Fibroblast of villous mesenchyme (primary cell): Measurements from ENCODE around the gene SERPINB10. TPM values are rescaled to one million over a fixed set of nuclear protein-coding genes. Genes with fewer than 3 reads are reported as not detected.

Experiments used
- DNase-seq: peaks from one replicate; pipeline ENCODE4 v3.0.0-alpha.2; 2010; ENCODE audit warnings: low read depth
- H3K4me3 ChIP-seq: 2 replicates; pipeline ENCODE4 v1.5.1; 2011; ENCODE audit warnings: low read depth, mild to moderate bottlenecking, low read length
- total RNA-seq: library from RNA; depleted of rRNA; stranded (reverse); fragments of >200 nt; gene quantifications from 2 replicates; pipeline ENCODE4 v1.2.3, GENCODE V29; 2012
- TF ChIP-seq, protein P1 (sequence below): IDR thresholded peaks from 2 replicates; pipeline ENCODE4 v1.5.1; 2012; ENCODE audit warnings: low read depth, mild to moderate bottlenecking, low read length; ENCODE audit not compliant: insufficient read depth

Gene SERPINB10, protein sequence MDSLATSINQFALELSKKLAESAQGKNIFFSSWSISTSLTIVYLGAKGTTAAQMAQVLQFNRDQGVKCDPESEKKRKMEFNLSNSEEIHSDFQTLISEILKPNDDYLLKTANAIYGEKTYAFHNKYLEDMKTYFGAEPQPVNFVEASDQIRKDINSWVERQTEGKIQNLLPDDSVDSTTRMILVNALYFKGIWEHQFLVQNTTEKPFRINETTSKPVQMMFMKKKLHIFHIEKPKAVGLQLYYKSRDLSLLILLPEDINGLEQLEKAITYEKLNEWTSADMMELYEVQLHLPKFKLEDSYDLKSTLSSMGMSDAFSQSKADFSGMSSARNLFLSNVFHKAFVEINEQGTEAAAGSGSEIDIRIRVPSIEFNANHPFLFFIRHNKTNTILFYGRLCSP
- total RNA-seq: not detected in 2 replicates

DNA sequence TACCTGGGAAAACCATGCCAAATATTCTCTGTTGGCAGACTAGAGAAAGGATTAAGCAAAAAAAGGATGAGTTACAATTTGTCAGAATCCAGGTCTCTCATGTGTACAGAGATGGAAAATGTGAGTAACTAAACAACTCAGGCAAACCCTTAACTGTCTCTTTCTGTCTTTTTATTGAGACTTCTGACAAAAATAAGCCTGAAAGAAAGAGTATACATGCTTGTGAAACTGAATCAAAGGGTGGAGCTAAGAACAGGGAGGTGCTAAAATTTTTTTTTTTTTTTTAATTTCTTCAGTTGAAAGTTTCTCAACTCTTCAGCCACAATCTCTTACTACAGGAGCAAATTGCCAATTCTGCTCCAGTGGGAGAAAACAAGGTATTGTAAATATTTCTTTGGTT, at the start of gene SERPINB10:
Gene SERPINB10, plus strand, starts transcription at position 295 of the 400 bp plus-strand sequence. CDS start 7,553 bp downstream, outside the sequence.
- DNase-seq: no peak
- TF ChIP-seq, protein P1, sequence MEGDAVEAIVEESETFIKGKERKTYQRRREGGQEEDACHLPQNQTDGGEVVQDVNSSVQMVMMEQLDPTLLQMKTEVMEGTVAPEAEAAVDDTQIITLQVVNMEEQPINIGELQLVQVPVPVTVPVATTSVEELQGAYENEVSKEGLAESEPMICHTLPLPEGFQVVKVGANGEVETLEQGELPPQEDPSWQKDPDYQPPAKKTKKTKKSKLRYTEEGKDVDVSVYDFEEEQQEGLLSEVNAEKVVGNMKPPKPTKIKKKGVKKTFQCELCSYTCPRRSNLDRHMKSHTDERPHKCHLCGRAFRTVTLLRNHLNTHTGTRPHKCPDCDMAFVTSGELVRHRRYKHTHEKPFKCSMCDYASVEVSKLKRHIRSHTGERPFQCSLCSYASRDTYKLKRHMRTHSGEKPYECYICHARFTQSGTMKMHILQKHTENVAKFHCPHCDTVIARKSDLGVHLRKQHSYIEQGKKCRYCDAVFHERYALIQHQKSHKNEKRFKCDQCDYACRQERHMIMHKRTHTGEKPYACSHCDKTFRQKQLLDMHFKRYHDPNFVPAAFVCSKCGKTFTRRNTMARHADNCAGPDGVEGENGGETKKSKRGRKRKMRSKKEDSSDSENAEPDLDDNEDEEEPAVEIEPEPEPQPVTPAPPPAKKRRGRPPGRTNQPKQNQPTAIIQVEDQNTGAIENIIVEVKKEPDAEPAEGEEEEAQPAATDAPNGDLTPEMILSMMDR: no peak
- H3K4me3 ChIP-seq: no peak within 1 kb of the TSS

DNA sequence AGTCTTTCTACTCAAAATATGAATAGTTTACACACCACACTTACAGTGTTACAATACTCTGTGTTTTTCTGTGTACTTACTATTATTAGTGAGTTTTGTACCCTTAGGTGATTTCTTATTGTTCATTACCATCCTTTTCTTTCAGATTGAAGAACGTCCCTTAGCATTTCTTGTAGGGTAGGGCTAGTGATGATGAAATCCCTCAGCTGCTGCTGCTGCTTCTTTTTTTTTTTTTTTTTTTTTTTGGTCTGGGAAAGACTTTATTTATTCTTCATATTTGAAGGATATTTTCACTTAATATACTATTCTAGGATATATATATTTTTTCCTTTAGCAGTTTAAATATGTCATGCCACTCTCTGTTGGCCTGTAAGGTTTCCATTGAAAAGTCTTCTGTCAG, 49.3 kb upstream of the SERPINB10 start:
- DNase-seq: no peak
- H3K4me3 ChIP-seq: no peak overlapping the region
- TF ChIP-seq, protein P1: no peak

DNA sequence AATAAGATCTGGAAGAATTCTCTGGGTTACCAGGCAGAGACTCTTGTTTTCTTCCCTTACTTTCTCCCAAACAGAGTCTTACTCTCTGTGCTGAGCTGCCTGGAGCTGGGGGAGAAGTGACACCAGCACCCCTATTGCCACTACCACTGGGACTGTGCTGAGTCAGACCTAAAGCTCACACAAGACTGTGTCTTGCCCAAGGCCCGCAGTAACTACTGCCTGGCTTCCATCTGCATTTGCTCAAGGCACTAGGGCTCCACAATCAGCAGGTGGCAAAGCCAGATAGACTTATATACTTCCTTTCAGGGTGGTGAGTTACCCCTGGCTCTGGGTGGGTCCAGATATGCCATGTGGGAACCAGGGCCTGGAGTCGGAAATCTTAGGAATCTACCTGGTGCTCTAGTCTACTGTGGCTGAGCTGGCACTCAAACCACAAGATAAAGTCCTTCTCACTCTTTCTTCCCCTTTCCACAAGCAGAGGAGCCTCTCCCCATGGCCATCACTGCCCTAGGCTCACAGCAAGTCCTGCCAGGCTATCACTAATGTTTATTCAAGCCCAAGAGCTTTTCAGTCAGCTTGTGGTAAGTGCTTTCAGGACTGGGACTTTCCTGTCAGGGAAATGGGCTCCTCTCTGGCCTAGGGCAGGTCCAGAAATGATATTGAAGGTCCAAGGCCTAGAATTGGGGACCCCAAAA, 47.8 kb upstream of the SERPINB10 start:
- H3K4me3 ChIP-seq: no peak overlapping the region
- TF ChIP-seq, protein P1: no peak
- DNase-seq: no peak

DNA sequence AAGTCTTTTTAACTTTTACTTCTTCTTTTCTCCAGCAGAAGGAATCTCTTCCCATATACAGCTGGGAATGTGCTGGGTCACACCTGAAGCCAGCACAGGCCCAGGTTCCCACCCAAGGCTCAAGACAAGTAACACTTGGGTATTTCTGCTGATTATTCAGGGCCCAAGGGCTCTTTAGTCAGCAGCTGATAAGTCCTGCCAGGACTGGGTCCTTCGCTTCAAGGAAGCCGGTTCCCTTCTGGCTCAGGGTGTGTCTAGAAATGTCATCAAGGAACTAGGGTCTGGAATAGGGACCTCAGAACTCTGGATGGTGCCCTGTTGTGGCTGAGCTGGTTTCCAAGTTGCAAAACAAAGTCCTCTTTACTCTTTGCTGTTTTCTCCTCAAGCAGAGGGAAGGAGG, 47.2 kb upstream of the SERPINB10 start:
- DNase-seq: no peak
- TF ChIP-seq, protein P1: no peak
- no peak overlapping the region for H3K4me3 ChIP-seq

DNA sequence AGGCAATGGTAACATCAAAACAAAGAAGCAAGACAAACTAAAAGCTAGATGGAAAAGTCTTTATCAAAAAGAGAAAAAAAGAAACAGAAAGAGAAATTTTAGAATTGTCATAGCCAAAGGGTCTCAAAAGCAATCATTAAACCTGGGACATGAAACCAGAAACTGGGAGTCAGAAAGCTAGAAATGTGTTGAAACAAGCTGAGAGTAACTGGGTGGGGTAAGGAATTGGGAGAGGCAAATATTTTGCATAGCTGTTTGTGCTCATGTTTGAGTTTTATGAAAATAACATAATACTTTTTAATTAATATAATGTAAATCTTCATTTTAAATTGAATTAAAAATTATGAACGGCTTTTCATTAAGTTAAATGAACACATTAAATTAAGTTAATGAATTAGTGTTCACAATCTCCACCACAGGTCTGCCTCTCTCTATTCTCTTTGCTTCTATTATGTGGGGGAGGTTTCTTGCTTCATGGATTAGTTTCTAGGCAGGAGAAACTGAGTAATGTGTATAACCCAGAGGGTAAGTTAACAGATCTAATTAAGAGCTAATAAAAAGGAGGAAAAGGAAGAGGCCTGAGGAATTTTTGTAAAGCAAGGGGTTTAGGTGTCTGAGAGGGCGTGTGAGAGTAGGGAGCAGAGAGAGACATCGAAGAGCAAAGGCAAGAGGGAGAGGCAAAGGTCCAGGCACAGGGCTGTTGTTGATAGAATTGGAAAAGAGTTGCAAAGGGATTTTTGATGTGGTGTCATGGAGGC, 40.2 kb upstream of the SERPINB10 start:
- TF ChIP-seq, protein P1: no peak

DNA sequence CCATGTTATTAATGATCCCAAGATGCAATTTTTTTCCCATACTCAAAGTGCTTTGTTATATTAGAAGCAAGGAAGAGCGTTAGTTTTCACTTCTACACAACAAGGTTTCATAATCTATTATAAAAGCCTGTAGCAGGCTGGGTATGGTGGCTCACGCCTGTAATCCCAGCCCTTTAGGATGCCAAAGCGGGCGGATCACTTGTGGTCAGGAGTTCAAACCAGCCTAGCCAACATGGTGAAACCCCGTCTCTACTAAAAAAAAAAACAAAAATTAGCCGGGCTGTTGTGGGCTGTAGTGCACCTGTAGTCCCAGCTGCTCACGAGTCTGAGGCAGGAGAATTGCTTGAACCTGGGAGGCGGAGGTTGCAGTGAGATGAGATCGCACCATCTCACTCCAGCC, 39.2 kb upstream of the SERPINB10 start:
- TF ChIP-seq, protein P1: no peak
- H3K4me3 ChIP-seq: no peak overlapping the region
- DNase-seq: no peak

More for the DNA sequence above, 40.2 kb upstream of the SERPINB10 start:
- no peak overlapping the region for H3K4me3 ChIP-seq
- DNase-seq: no peak
